GM12875 (cell line): ENCODE data around the gene CDH4.

Experiments
- H3K4me3 ChIP-seq: one replicate; pipeline ENCODE4 v1.5.1; 2011; ENCODE audit warnings: low read depth, low read length, control low read depth
- CTCF ChIP-seq: IDR thresholded peaks from 2 replicates; pipeline ENCODE4 v1.5.1; 2011; ENCODE audit warnings: low read depth, mild to moderate bottlenecking, control low read depth, inconsistent platforms, low read length, moderate library complexity, borderline replicate concordance; ENCODE audit not compliant: insufficient read depth

The CDH4 gene

GRCh38 chr20:61748376-61748775 lies 496.3 kb downstream of the CDH4 start:
- no peak overlapping the region for H3K4me3 ChIP-seq
- no peak for TF ChIP-seq CTCF

- no peak overlapping the region for H3K4me3 ChIP-seq
- no peak for TF ChIP-seq CTCF
Observed at GRCh38 chr20:61749406-61750075, 497.5 kb downstream of the CDH4 start.

GRCh38 chr20:61750093-61750492 lies 498.0 kb downstream of the CDH4 start:
- no peak overlapping the region for H3K4me3 ChIP-seq
- no peak for TF ChIP-seq CTCF

- H3K4me3 ChIP-seq = no peak overlapping the region
- TF ChIP-seq CTCF = no peak
Observed at GRCh38 chr20:61752576-61752975, 500.5 kb downstream of the CDH4 start.

GRCh38 chr20:61753316-61753942 lies 501.4 kb downstream of the CDH4 start:
- H3K4me3 ChIP-seq = no peak overlapping the region
- TF ChIP-seq CTCF = no peak

GRCh38 chr20:61753987-61754956 lies 502.2 kb downstream of the CDH4 start:
- no peak overlapping the region for H3K4me3 ChIP-seq
- TF ChIP-seq CTCF = no peak
